Mesenchymal stem cell (in vitro differentiated cells and primary cell): ENCODE measurements around the gene CPT1A.

ENCODE experiments used
- DNase-seq: peaks from one replicate; pipeline ENCODE4 v3.0.0-alpha.2; 2013
- H2AFZ ChIP-seq: one replicate; pipeline ENCODE4 v1.6.1; 2013; ENCODE audit warnings: low read depth, mild to moderate bottlenecking, control low read depth, inconsistent platforms, low read length, moderate library complexity
- H2AK5ac ChIP-seq: 2 replicates; pipeline ENCODE4 v1.6.1; 2013; ENCODE audit warnings: low read length, moderate library complexity, mild to moderate bottlenecking, inconsistent platforms; ENCODE audit not compliant: severe bottlenecking
- H2BK120ac ChIP-seq: one replicate; pipeline ENCODE4 v1.6.1; 2013; ENCODE audit warnings: low read depth, mild to moderate bottlenecking, inconsistent platforms, low read length, moderate library complexity
- H2BK12ac ChIP-seq, 2 experiments: one replicate each; pipeline ENCODE4 v1.6.1; 2013; ENCODE audit warnings: inconsistent platforms in 2 of 2, low read length in 2 of 2, mild to moderate bottlenecking in 2 of 2, moderate library complexity in 2 of 2, control low read depth in 1 of 2
- H2BK15ac ChIP-seq: one replicate; pipeline ENCODE4 v1.6.1; 2013; ENCODE audit warnings: mild to moderate bottlenecking, low read depth, inconsistent platforms; ENCODE audit not compliant: poor library complexity, severe bottlenecking
- H2BK5ac ChIP-seq: 2 replicates; pipeline ENCODE4 v1.6.1; 2013; ENCODE audit warnings: low read depth, mild to moderate bottlenecking, low read length, control low read depth, inconsistent platforms; ENCODE audit not compliant: poor library complexity, severe bottlenecking
- H3K14ac ChIP-seq, 2 experiments: one replicate each; pipeline ENCODE4 v1.6.1; 2013; ENCODE audit warnings: inconsistent platforms in 2 of 2, low read length in 2 of 2, control low read depth in 1 of 2, mild to moderate bottlenecking in 1 of 2, moderate library complexity in 1 of 2
- H3K18ac ChIP-seq, 2 experiments: one replicate each; pipeline ENCODE4 v1.6.1; 2013; ENCODE audit warnings: inconsistent platforms in 2 of 2, low read length in 2 of 2, control low read depth in 1 of 2, low read depth in 1 of 2, mild to moderate bottlenecking in 1 of 2
- H3K23ac ChIP-seq, 2 experiments: one replicate each; pipeline ENCODE4 v1.6.1; 2013; ENCODE audit warnings: inconsistent platforms in 2 of 2, low read length in 2 of 2, mild to moderate bottlenecking in 2 of 2, moderate library complexity in 2 of 2, control low read depth in 1 of 2
- H3K27ac ChIP-seq: 2 replicates; pipeline ENCODE4 v1.5.1; 2013; ENCODE audit warnings: mild to moderate bottlenecking, moderate library complexity, low read length, control low read depth, inconsistent platforms; ENCODE audit not compliant: poor library complexity, severe bottlenecking
- H3K27me3 ChIP-seq, 2 experiments: 2 replicates each; pipeline versions ENCODE4 v1.6.1 to v1.7.0; 2013; ENCODE audit warnings: low read length in 2 of 2, mild to moderate bottlenecking in 2 of 2, moderate library complexity in 2 of 2, control low read depth in 1 of 2, inconsistent platforms in 1 of 2; ENCODE audit not compliant: control insufficient read depth in 1 of 2, insufficient read depth in 1 of 2
- H3K36me3 ChIP-seq, 2 experiments: 2 replicates each; pipeline versions ENCODE4 v1.6.1 to v1.7.0; 2013; ENCODE audit warnings: low read length in 2 of 2, control low read depth in 1 of 2, inconsistent platforms in 1 of 2, low read depth in 1 of 2, mild to moderate bottlenecking in 1 of 2; ENCODE audit not compliant: insufficient read depth in 2 of 2, control insufficient read depth in 1 of 2
- H3K4ac ChIP-seq, 2 experiments: one replicate each; pipeline ENCODE4 v1.6.1; 2013; ENCODE audit warnings: inconsistent platforms in 2 of 2, low read length in 2 of 2, mild to moderate bottlenecking in 2 of 2, moderate library complexity in 2 of 2, control low read depth in 1 of 2, low read depth in 1 of 2
- H3K4me1 ChIP-seq: 2 replicates; pipeline ENCODE4 v1.6.1; 2013; ENCODE audit warnings: low read depth, low read length, control low read depth; ENCODE audit not compliant: control insufficient read depth, insufficient read depth
- H3K4me2 ChIP-seq: 2 replicates; pipeline ENCODE4 v1.6.1; 2013; ENCODE audit warnings: low read length, mild to moderate bottlenecking, inconsistent platforms; ENCODE audit not compliant: poor library complexity, severe bottlenecking
- H3K4me3 ChIP-seq, 2 experiments: 2 replicates each; pipeline versions ENCODE4 v1.5.1 to v1.7.0; 2013; ENCODE audit warnings: low read length in 2 of 2, mild to moderate bottlenecking in 2 of 2, control low read depth in 1 of 2, low read depth in 1 of 2; ENCODE audit not compliant: insufficient read depth in 1 of 2
- H3K79me1 ChIP-seq: replicated peaks from 2 replicates; pipeline ENCODE4 v1.6.1; 2013; ENCODE audit warnings: mild to moderate bottlenecking, control low read depth, low read length, inconsistent platforms; ENCODE audit not compliant: poor library complexity, severe bottlenecking
- H3K9ac ChIP-seq: 2 replicates; pipeline ENCODE4 v1.7.0; 2013; ENCODE audit warnings: mild to moderate bottlenecking, low read length, moderate library complexity
- H3K9me3 ChIP-seq: 2 replicates; pipeline ENCODE4 v1.7.0; 2013; ENCODE audit warnings: mild to moderate bottlenecking, low read length; ENCODE audit not compliant: control insufficient read depth
- H4K8ac ChIP-seq: one replicate; pipeline ENCODE4 v1.6.1; 2013; ENCODE audit warnings: inconsistent platforms, mild to moderate bottlenecking, low read length, moderate library complexity
- H4K91ac ChIP-seq: one replicate; pipeline ENCODE4 v1.6.1; 2013; ENCODE audit warnings: mild to moderate bottlenecking, low read length, inconsistent platforms
- WGBS: methylation state at CpG from one replicate; pipeline ENCODE4 v1.1.7; 2013; ENCODE audit warnings: mixed read lengths; 5-methylcytosine and 5-hydroxymethylcytosine counted together

The CPT1A gene

DNA sequence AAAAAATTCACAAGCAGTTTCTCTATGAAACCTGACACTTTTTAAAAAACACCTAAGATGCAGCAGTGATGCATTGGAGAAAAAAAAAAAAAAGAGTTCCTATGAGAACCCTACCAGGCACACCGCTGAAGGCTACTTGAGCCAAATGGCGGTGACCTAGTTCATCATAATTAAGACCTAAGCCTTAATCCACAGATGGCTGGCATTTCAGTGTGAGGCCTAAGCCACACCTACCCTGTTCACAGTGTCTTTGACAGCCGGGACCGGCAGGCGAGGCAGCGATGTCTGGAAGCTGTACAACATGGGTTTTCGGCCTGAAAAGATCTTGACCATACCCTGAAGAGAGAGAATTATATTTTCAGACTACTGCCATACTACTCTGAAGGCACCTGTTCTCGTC, 38.0 kb downstream of the CPT1A start:
- Histone ChIP-seq H3K4me2 (no peak overlapping the region), H2BK12ac (no peak overlapping the region), H3K4me3 (no peak overlapping the region), H2BK120ac (no peak overlapping the region), H3K27me3 (no peaks in the 10 kb centered on the region), H3K36me3 (peaks cover 32 to 71% of the 10 kb centered on the region in 2 experiments), H3K4ac (no peak overlapping the region), H4K91ac (no peak overlapping the region), H2AK5ac (no peak overlapping the region), H3K14ac (no peak overlapping the region), H4K8ac (no peak overlapping the region), H2BK15ac (no peak overlapping the region), H3K79me1 (no peaks in the 10 kb centered on the region), H3K27ac (no peak overlapping the region), H3K23ac (no peak overlapping the region), H2BK5ac (no peak overlapping the region), H3K4me1 (peaks cover 5% of the 10 kb centered on the region), H3K18ac (no peak overlapping the region), H3K9ac (no peak overlapping the region), H2AFZ (no peak overlapping the region), H3K9me3 (no peaks in the 10 kb centered on the region)
- no peak for DNase-seq
- 92% methylated on average over 8 of the region's 8 CpGs for WGBS

- no peak overlapping the region for H3K27ac ChIP-seq
- no peak overlapping the region for H3K4me2 ChIP-seq
- no peak overlapping the region for H3K4ac ChIP-seq
- no peak overlapping the region for H3K14ac ChIP-seq
- no peaks in the 10 kb centered on the region for H3K79me1 ChIP-seq
- H3K18ac ChIP-seq: no peak overlapping the region
- H2BK5ac ChIP-seq: no peak overlapping the region
- no peak overlapping the region for H2BK12ac ChIP-seq
- no peak overlapping the region for H2BK15ac ChIP-seq
- H3K23ac ChIP-seq: no peak overlapping the region
- H3K9me3 ChIP-seq: no peaks in the 10 kb centered on the region
- H2AFZ ChIP-seq: no peak overlapping the region
- no peak overlapping the region for H3K4me3 ChIP-seq
- no peaks in the 10 kb centered on the region for H3K27me3 ChIP-seq
- no peak overlapping the region for H2BK120ac ChIP-seq
- no peak overlapping the region for H4K8ac ChIP-seq
- DNase-seq: peak; percentile 22
- no peak overlapping the region for H2AK5ac ChIP-seq
- no peak overlapping the region for H4K91ac ChIP-seq
- no peaks in the 10 kb centered on the region for H3K4me1 ChIP-seq
- H3K36me3 ChIP-seq: peaks cover 33 to 88% of the 10 kb centered on the region in 2 experiments
- WGBS: 71% methylated on average over 21 of the region's 23 CpGs
- H3K9ac ChIP-seq: no peak overlapping the region
Measured at GRCh38 chr11:68798221-68798813, 43.4 kb downstream of the CPT1A start.

- peaks cover 4% of the 10 kb centered on the region for H3K4me1 ChIP-seq
- no peak overlapping the region for H2AFZ ChIP-seq
- H2BK12ac ChIP-seq: no peak overlapping the region
- peaks cover 31 to 81% of the 10 kb centered on the region in 2 experiments for H3K36me3 ChIP-seq
- H4K91ac ChIP-seq: no peak overlapping the region
- H3K9ac ChIP-seq: no peak overlapping the region
- peak overlapping the region in 1 of 2 experiments; percentile 10 for H3K4ac ChIP-seq
- no peak overlapping the region for H2BK5ac ChIP-seq
- H3K4me2 ChIP-seq: no peak overlapping the region
- no peak overlapping the region for H2AK5ac ChIP-seq
- no peak overlapping the region for H3K4me3 ChIP-seq
- no peak overlapping the region for H2BK15ac ChIP-seq
- no peaks in the 10 kb centered on the region for H3K79me1 ChIP-seq
- no peak overlapping the region for H2BK120ac ChIP-seq
- no peaks in the 10 kb centered on the region for H3K27me3 ChIP-seq
- DNase-seq: no peak
- WGBS: 94% methylated on average over 19 of the region's 19 CpGs
- H3K9me3 ChIP-seq: no peaks in the 10 kb centered on the region
- no peak overlapping the region for H3K23ac ChIP-seq
- no peak overlapping the region for H3K14ac ChIP-seq
- no peak overlapping the region for H4K8ac ChIP-seq
- H3K18ac ChIP-seq: no peak overlapping the region
- no peak overlapping the region for H3K27ac ChIP-seq
Measured at GRCh38 chr11:68796801-68797200, 44.9 kb downstream of the CPT1A start.

DNA sequence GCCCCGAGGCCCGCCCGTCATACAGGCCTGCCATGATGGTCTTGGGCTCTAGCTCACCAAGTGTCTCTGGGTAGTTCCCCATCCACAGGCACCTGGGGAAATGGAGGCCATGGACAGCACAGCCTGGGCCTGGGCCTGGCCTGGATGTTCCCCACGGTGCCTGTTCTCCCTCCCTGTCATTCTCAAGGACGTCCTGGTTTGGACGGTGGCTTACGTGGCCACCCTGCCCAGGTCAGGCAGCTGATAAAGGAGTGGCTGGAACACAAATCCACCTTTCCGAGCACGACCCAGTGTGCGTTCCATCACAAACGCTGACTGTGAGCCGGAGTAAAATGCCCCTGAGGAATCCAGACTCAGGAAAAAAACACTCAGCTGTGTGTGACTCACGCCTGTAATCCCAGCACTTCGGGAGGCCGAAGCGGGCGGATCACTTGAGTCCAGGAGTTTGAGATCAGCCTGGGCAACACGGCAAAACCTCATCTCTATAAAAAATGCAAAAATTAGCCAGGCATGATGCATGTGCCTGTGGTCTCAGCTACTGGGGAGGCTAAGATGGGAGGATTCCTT, 49.2 kb downstream of the CPT1A start:
- H2AK5ac ChIP-seq: no peak overlapping the region
- peak overlapping the region; percentile 57 for H3K9ac ChIP-seq
- peak overlapping the region; percentile 48 for H3K27ac ChIP-seq
- no peak overlapping the region for H2BK120ac ChIP-seq
- peak overlapping the region in 1 of 2 experiments; percentile 0 for H2BK12ac ChIP-seq
- H2BK5ac ChIP-seq: no peak overlapping the region
- H3K4me3 ChIP-seq: no peak overlapping the region
- no peak overlapping the region for H4K91ac ChIP-seq
- no peaks in the 10 kb centered on the region for H3K27me3 ChIP-seq
- DNase-seq: peak; percentile 78
- no peak overlapping the region for H2AFZ ChIP-seq
- H3K23ac ChIP-seq: no peak overlapping the region
- H3K9me3 ChIP-seq: no peaks in the 10 kb centered on the region
- peak overlapping the region in 1 of 2 experiments; percentile 28 for H3K18ac ChIP-seq
- H3K14ac ChIP-seq: peak overlapping the region in 1 of 2 experiments; percentile 44
- H3K4me1 ChIP-seq: peaks cover 4% of the 10 kb centered on the region
- no peak overlapping the region for H2BK15ac ChIP-seq
- H4K8ac ChIP-seq: no peak overlapping the region
- H3K36me3 ChIP-seq: peaks cover 20 to 74% of the 10 kb centered on the region in 2 experiments
- 53% methylated on average over 18 of the region's 18 CpGs for WGBS
- H3K79me1 ChIP-seq: no peaks in the 10 kb centered on the region
- H3K4me2 ChIP-seq: no peak overlapping the region
- no peak overlapping the region for H3K4ac ChIP-seq
